Lower leg skin (tissue), 4 donors: ENCODE data around the gene SLFN14. TPM values are rescaled to one million over a fixed set of nuclear protein-coding genes. Genes with fewer than 3 reads are reported as not detected.
"Not testable (repeated sequence)": the region's sequence is repeated elsewhere in the genome, so short reads cannot be mapped to it uniquely, and the experiment has no call there.

Source experiments
- DNase-seq, 2 donors: peaks; one replicate each; pipeline ENCODE4 v3.0.0-alpha.2; 2019; ENCODE audit warnings: low spot score in 2 of 2
- H3K4me3 ChIP-seq: fragments of 200-600 bp; sonication (generic); 2 replicates; pipeline ENCODE4 v1.5.1; 2017; ENCODE audit warnings: mild to moderate bottlenecking, low read depth; ENCODE audit not compliant: poor library complexity, severe bottlenecking
- CTCF ChIP-seq, 3 donors: fragments of 450-650 bp; IDR thresholded peaks; one replicate each; pipeline ENCODE4 v1.5.1; 2016; ENCODE audit warnings: antibody characterized with exemption in 3 of 3, mild to moderate bottlenecking in 3 of 3, moderate library complexity in 2 of 3
- POLR2A ChIP-seq, 2 donors: fragments of 450-650 bp; IDR thresholded peaks; one replicate each; pipeline ENCODE4 v1.6.1; 2016 to 2017; ENCODE audit warnings: antibody characterized with exemption in 2 of 2, mild to moderate bottlenecking in 1 of 2, moderate library complexity in 1 of 2
- WGBS, 2 donors: methylation state at CpG; one replicate each; pipeline ENCODE4 v1.1.5; 2018; 5-methylcytosine and 5-hydroxymethylcytosine counted together
- intact Hi-C: fragments of 100-400 bp; cut with DNase I; formaldehyde crosslinking; loops from one replicate; pipeline ENCODE4 v1.15.0; 2023; ENCODE audit warnings: low total_unique reads
- total RNA-seq, 4 donors: library from RNA; depleted of rRNA; stranded (reverse); fragments of >200 nt; gene quantifications; one replicate each; pipeline ENCODE4 v1.1.0, GENCODE V29; 2016

SLFN14 gene
- total RNA-seq, 4 donors from 2014 or later: not detected

DNA sequence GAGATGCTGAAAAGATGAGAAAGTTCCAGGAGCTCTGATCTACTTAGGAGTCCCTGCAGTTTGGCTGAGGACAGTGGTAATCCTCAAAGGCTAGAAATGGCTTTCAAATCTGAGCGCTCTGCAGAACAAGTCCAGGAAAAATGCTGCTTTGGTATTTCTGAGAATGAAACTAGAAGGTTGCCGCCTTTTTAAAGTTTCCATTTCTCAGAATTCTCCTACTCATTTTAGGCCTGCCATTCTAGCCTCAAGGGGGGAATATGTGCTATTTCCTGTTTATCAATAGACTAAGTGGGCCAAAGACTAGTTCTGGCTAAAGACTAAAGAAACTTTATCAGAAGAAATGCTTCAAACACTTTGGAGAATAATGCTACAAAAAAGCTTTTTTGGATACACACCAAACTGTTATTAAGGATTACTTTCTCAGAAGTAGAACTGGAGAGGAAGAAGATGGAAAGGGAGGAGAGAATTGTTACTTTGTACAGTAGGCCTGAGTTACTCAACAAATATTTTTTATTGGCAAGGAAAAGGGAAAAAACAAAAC lies 22.9 kb downstream of the SLFN14 start, which contains the start of gene SLFN12L:
TSS of gene SLFN12L (minus strand) at position 78 of the 541 bp plus-strand sequence. CDS start 15,314 bp downstream, outside the sequence.
- no peak for DNase-seq
- H3K4me3 ChIP-seq: no peak within 1 kb of the TSS
- TF ChIP-seq POLR2A (IDR thresholded peaks at IDR 0.05) (no peak), CTCF (IDR thresholded peaks at IDR 0.05) (no peak)
- intact Hi-C loops: loop anchor here (5.0 to 10.0 kb wide), 2 partner anchors 225 to 363 kb away; no protein-coding TSS in a partner anchor
- 51 to 66% methylated on average over 2 of the region's 2 CpGs for WGBS, 2 donors

DNA sequence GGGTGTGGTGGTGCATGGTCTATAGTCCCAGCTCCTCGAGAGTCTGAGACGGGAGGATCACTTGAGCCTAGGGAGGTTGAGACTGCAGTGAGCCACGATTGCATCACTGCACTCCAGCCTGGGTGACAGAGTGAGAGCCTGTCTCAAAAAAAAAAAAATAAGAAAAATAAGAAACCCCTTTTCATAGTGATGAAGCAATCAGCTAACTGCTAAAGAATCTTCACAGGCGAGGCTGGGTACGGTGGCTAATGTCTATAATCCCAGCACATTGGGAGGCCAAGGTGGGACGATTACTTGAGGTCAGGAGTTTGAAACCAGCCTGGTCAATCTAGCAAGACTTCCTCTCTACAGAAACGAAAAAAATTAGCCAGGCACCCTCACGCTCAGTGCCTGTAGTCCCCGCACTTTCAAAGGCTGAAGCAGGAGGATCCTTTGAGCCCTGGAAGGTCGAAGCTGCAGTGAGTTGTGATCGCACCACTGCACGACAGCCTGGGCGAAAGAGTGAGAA lies 23.9 kb downstream of the SLFN14 start:
- DNase-seq: no peak
- WGBS, 2 donors: 78 to 80% methylated on average over 13 of the region's 13 CpGs
- no peak for TF ChIP-seq POLR2A (IDR thresholded peaks at IDR 0.05)
- no peak for TF ChIP-seq CTCF (IDR thresholded peaks at IDR 0.05)
- H3K4me3 ChIP-seq: no peak overlapping the region
- intact Hi-C loops: loop anchor here (5.0 to 10.0 kb wide), 2 partner anchors 224 to 362 kb away; no protein-coding TSS in a partner anchor

DNA sequence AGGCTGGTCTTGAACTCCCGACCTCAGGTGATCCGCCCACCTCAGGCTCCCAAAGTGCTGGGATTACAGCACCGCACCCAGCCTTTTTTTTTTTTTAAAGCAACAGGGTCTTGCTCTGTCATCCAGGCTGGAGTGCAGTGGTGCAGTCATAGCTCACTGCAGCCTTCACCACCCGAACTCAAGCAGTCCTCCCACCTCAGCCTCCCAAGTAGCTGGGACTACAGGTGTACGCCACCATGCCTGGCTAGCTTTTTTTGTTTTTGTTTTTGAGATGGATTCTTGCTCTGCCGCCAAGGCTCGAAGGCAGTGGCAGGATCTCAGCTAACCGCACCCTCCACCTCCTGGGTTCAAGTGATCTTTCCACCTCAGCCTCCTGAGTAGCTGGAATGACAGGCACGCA lies 25.2 kb downstream of the SLFN14 start:
- H3K4me3 ChIP-seq: not testable (repeated sequence)

DNA sequence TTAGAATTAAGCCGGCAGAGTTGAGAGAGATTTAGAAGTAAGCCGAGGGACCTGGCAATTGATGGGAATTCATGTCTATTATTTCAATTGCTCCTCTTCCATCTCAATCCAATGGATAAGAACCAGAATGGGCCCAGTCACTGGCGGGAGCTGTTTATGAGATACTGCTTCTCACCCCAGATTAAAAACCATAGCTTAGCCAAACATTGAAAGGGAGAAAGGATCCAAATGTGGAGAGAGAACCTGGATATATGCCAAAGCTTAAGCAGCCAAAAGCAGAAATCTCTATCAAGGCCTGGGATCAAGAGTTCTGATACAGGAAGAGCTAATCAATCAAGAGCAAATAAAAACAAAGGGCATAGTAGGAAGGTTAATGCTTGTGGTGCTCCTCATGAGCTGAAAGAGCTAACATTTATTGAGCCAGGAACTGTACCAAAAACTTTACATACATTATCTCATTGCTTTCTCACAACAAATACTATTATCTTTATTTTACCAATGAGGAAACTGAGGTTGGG lies 26.0 kb downstream of the SLFN14 start:
- TF ChIP-seq POLR2A (IDR thresholded peaks at IDR 0.05) (no peak), CTCF (IDR thresholded peaks at IDR 0.05) (no peak)
- WGBS, 2 donors: 84 to 85% methylated on average over 3 of the region's 3 CpGs

More for the DNA sequence above, 25.2 kb downstream of the SLFN14 start:
- 87 to 90% methylated on average over 9 of the region's 9 CpGs for WGBS, 2 donors
- intact Hi-C loops: loop anchor here (5.0 to 10.0 kb wide), 2 partner anchors 223 to 361 kb away; no protein-coding TSS in a partner anchor
- not testable (repeated sequence) for DNase-seq

DNA sequence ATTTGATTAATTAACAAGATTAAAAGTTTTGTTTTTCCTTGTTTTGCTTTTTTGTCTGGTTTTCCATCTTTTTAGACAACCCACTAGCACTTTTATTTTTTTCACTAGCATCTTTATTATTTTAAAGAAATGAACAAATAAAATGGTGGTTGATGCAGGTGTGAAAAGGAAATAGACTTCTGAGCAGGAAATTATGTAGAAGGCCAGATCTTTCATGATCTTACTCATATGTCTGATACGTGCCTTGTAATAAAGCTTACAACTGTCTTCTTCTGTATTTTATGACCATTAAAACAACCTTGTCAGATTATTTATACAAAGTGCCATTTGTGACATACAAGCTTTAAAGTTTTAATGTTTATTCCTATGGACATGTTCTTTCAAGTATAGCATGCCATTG lies 29.5 kb downstream of the SLFN14 start:
- H3K4me3 ChIP-seq: no peak overlapping the region
- no peak for TF ChIP-seq POLR2A (IDR thresholded peaks at IDR 0.05)
- TF ChIP-seq CTCF (IDR thresholded peaks at IDR 0.05): no peak
- intact Hi-C loops: loop anchor here (10.0 kb wide), 1 partner anchor 356 kb away; no protein-coding TSS in a partner anchor
- DNase-seq: no peak
- 50 to 57% methylated on average over 1 of the region's 1 CpG for WGBS, 2 donors

More for the DNA sequence above, 26.0 kb downstream of the SLFN14 start:
- H3K4me3 ChIP-seq: no peak overlapping the region
- intact Hi-C loops: loop anchor here (5.0 to 10.0 kb wide), 2 partner anchors 222 to 360 kb away; no protein-coding TSS in a partner anchor
- DNase-seq: no peak

GRCh38 chr17:35529866-35530265 lies 30.8 kb downstream of the SLFN14 start:
- 85 to 87% methylated on average over 8 of the region's 8 CpGs for WGBS, 2 donors
- intact Hi-C loops: loop anchor here (10.0 kb wide), 1 partner anchor 355 kb away; no protein-coding TSS in a partner anchor

GRCh38 chr17:35529326-35529725 lies 31.3 kb downstream of the SLFN14 start:
- H3K4me3 ChIP-seq, DNase-seq, intact Hi-C loops: not testable (repeated sequence)
- WGBS, 2 donors: 88 to 96% methylated on average over 1 of the region's 1 CpG

More at GRCh38 chr17:35529866-35530265, 30.8 kb downstream of the SLFN14 start:
- DNase-seq: no peak
- no peak overlapping the region for H3K4me3 ChIP-seq
- TF ChIP-seq POLR2A (IDR thresholded peaks at IDR 0.05) (no peak), CTCF (IDR thresholded peaks at IDR 0.05) (no peak)
